CD4-positive, alpha-beta T cell treated with Interleukin-15 for 4 hours (primary cell): ENCODE measurements around the gene ACOT2.
"Not testable (repeated sequence)": the region's sequence is repeated elsewhere in the genome, so short reads cannot be mapped to it uniquely, and the experiment has no call there.

Experiments
- DNase-seq: peaks from one replicate; pipeline ENCODE4 v3.0.0-alpha.2; 2020; ENCODE audit warnings: low spot score

Gene ACOT2

GRCh38 chr14:73569185-73569958 lies at the start of gene ACOT2:
Gene ACOT2, plus strand, starts transcription at chr14:73569213. Its CDS starts 28 bp downstream, at chr14:73569241.
- peak; percentile 83 for DNase-seq

GRCh38 chr14:73521229-73521628 lies 47.8 kb upstream of the ACOT2 start:
- DNase-seq: no peak

GRCh38 chr14:73524493-73524892 lies 44.5 kb upstream of the ACOT2 start:
- no peak for DNase-seq

GRCh38 chr14:73526036-73526984 lies 42.7 kb upstream of the ACOT2 start:
- no peak for DNase-seq

- not testable (repeated sequence) for DNase-seq
Measured at GRCh38 chr14:73529356-73529755, 39.7 kb upstream of the ACOT2 start.

- not testable (repeated sequence) for DNase-seq
Measured at GRCh38 chr14:73531971-73532370, 37.0 kb upstream of the ACOT2 start.

GRCh38 chr14:73537244-73538045 lies 31.6 kb upstream of the ACOT2 start:
- DNase-seq: peak; percentile 3

GRCh38 chr14:73539017-73539416 lies 30.0 kb upstream of the ACOT2 start:
- DNase-seq: peak; percentile 58

- DNase-seq: not testable (repeated sequence)
Measured at GRCh38 chr14:73542961-73543360, 26.1 kb upstream of the ACOT2 start.

GRCh38 chr14:73545353-73545752 lies 23.7 kb upstream of the ACOT2 start:
- not testable (repeated sequence) for DNase-seq

GRCh38 chr14:73549097-73549496 lies 19.9 kb upstream of the ACOT2 start:
- not testable (repeated sequence) for DNase-seq

- not testable (repeated sequence) for DNase-seq
Measured at GRCh38 chr14:73549889-73550524, 19.0 kb upstream of the ACOT2 start.

GRCh38 chr14:73553845-73554244 lies 15.2 kb upstream of the ACOT2 start:
- DNase-seq: no peak

- DNase-seq: not testable (repeated sequence)
Measured at GRCh38 chr14:73557201-73557600, 11.8 kb upstream of the ACOT2 start.

GRCh38 chr14:73558238-73558637 lies 10.8 kb upstream of the ACOT2 start:
- not testable (repeated sequence) for DNase-seq

GRCh38 chr14:73562256-73562655 lies 6.8 kb upstream of the ACOT2 start:
- DNase-seq: not testable (repeated sequence)

GRCh38 chr14:73562696-73563095 lies 6.3 kb upstream of the ACOT2 start:
- DNase-seq: not testable (repeated sequence)

GRCh38 chr14:73566431-73566830 lies 2.6 kb upstream of the ACOT2 start:
- DNase-seq: not testable (repeated sequence)

GRCh38 chr14:73566935-73567334 lies 2.1 kb upstream of the ACOT2 start:
- not testable (repeated sequence) for DNase-seq

- no peak for DNase-seq
Measured at GRCh38 chr14:73567358-73567757, 1.7 kb upstream of the ACOT2 start.
